Measurements from ENCODE around the gene SLX9. TPM values are rescaled to one million over a fixed set of nuclear protein-coding genes. Genes with fewer than 3 reads are reported as not detected.

The SLX9 gene
- total RNA-seq, 2 experiments from 2014 or later = 42.4 to 47.0 TPM

DNA sequence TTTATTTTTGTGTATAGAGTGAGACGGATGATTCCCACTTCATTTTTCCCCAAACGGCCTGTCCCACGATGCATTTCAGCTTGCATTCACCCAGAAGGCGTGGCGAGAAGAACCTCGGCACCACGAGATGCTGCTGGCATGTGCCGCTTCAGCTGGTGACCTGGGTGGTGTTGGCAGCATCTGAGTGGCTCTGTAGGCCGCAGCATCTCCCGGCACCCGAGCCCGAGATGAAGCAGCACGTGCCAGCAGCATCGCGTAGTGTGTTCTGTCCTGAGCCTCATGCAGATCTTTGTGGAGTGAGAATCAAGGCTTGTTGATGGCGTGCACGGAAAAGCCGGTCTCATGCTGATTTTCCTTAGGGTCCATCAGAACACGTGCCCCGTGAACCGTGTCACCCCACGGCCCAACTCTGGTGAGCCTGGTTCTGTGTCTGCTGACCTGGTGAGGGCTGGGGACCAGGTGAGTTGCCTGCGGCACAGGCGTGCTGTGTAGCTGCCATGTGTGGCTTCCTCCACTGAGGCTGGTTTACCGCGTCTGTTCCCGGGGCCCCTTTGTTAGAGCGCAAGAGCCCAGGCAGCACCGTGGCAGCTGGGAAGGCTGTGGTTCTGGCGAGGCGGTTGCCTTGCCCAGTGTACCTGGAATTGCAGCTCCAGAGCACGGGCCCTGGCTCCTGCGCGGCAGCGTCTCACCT is 16.7 kb downstream of the SLX9 start:
- POLR2A ChIA-PET = interaction anchor here (0.6 kb wide), 1 partner anchor 16 kb away, joined by 3 read pairs; no protein-coding TSS in a partner anchor
- H3K36me3 Mint-ChIP-seq (ENCODE audit: low read depth) = peaks cover 29% of the 10 kb centered on the region

DNA sequence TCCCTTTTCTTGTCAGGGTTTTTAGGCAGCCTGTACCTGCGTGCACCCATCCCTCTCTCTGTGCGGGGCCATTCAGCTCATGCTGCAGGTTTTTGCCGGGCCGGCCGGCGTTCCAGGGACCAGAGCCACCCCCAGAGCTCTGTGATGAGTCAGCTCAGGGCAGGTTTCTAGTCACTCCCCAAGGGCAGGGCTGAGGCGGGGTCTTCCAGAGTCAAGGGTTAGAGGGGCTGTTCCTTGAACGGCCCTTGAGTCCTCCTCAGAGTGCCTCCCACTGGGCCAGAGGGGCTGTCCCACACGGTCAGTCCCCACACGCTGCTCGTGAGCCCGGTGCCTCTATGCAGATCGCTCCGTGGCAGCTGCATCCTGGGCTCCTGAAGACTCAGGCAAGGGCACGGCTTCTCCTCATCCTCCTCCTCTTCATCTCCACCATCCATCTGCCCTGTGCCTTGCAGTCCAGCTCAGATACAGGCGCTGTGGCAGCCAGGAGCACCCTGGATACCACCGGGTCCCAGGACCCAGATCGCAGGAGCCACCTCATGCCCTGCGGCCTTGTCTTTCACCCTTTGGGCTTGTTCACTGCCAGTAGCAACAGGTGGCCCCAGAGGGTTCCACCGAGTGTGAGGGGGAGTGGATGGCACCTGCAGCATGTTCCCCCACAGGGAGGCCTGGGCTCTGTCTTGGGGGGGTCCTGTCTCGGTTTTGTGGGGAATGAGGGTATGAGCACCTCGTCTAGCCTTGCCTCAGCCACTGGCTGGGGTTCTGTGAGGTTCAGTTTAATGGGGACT is 17.4 kb downstream of the SLX9 start:
- no peaks in the 10 kb centered on the region for H3K27me3 Mint-ChIP-seq
- H3K36me3 Mint-ChIP-seq (ENCODE audit: low read depth) = peaks cover 33% of the 10 kb centered on the region
- no peaks in the 10 kb centered on the region for H3K4me1 Mint-ChIP-seq
- no peak overlapping the region for H3K27ac Mint-ChIP-seq
- H3K4me3 Mint-ChIP-seq = no peak overlapping the region
- no peaks in the 10 kb centered on the region for H3K9me3 Mint-ChIP-seq
- POLR2A ChIA-PET = no interaction called here
- CTCF ChIA-PET = interaction anchor here (1.2 to 2.7 kb wide), 4 partner anchors 7 to 181 kb away, joined by 3 to 11 read pairs (median 4); no protein-coding TSS in a partner anchor
- no peak for DNase-seq

More for the DNA sequence above, 16.7 kb downstream of the SLX9 start:
- Mint-ChIP-seq H3K4me3 (no peak overlapping the region), H3K27me3 (no peaks in the 10 kb centered on the region), H3K9me3 (no peaks in the 10 kb centered on the region), H3K27ac (no peak overlapping the region), H3K4me1 (no peaks in the 10 kb centered on the region)
- CTCF ChIA-PET = interaction anchor here (2.7 kb wide), 1 partner anchor 172 kb away, joined by 11 read pairs; no protein-coding TSS in a partner anchor
- DNase-seq = no peak

DNA sequence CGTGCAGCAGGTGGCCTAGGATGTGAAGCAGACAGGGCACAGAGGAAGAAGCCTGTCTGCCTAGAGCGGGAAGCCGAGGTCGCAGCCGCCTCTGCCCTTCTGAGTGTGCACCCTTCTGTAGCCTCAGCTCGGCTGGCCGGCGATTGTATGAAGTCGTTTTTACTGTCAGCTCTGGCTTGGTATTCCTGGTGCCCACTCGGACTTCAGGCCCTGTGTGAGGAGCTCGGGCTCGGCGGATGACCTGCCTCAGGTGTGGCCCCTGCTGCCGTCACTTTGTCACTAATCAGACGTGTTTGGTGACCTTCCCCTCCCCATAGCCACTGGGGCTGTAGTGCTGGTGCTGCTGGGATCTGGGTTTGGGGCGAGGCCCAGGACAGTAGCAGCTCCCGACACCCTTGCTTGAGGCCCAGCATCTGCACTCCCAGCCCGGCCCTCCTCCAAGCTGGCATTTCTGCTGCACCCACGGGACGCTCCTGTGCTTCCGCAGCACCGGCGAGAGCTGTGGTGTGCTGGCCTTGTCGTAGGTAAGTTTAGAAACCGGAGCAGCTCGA is 18.1 kb downstream of the SLX9 start:
- ChIA-PET CTCF (interaction anchor here (1.2 to 1.6 kb wide), 4 partner anchors 8 to 180 kb away, joined by 3 to 4 read pairs (median 4); no protein-coding TSS in a partner anchor), POLR2A (no interaction called here)
- no peaks in the 10 kb centered on the region for H3K9me3 Mint-ChIP-seq
- no peak overlapping the region for H3K4me3 Mint-ChIP-seq
- no peaks in the 10 kb centered on the region for H3K4me1 Mint-ChIP-seq
- peaks cover 40% of the 10 kb centered on the region for H3K36me3 Mint-ChIP-seq (ENCODE audit: low read depth)
- H3K27ac Mint-ChIP-seq = no peak overlapping the region
- DNase-seq = no peak
- no peaks in the 10 kb centered on the region for H3K27me3 Mint-ChIP-seq

DNA sequence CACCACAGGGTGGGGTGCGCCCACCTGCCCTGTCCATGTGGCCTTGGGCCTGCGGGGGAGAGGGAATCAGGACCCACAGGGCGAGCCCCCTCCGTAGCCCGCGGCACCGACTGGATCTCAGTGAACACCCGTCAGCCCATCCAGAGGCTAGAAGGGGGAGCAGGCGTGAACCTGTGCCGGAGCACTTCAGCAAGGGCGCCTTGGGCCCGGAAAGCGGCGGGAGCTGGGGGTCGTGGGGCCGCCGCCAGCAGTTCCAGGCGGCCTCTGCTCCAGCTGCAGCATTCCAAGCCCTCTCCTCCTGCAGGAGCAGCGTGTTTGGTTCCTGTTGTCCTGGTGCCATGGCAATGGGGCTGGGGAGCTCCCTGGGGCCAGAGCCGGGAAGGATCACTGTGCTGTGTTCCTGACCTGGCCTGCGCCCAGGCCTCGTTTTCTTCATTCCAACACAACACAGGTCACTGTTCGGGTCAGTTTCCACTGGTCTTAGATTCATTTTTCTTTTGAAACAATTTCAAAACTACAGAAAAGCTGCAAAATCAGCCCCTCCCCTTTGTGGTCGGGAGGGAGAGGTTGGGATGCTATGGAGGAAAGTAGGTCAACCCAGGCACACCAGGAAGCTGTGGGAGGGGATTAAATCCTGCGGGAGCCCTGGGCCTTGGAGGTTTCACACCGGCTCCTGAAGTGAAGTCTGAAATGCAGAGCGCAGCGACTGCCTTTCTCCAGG is 18.8 kb downstream of the SLX9 start:
- Mint-ChIP-seq H3K27ac (peak overlapping the region; percentile 44), H3K4me1 (peaks cover 3% of the 10 kb centered on the region), H3K9me3 (no peaks in the 10 kb centered on the region), H3K36me3 (ENCODE audit: low read depth) (peaks cover 44% of the 10 kb centered on the region), H3K27me3 (no peaks in the 10 kb centered on the region), H3K4me3 (no peak overlapping the region)
- no peak for DNase-seq
- ChIA-PET POLR2A (no interaction called here), CTCF (interaction anchor here (1.2 to 1.6 kb wide), 4 partner anchors 9 to 179 kb away, joined by 3 to 4 read pairs (median 4); no protein-coding TSS in a partner anchor)

DNA sequence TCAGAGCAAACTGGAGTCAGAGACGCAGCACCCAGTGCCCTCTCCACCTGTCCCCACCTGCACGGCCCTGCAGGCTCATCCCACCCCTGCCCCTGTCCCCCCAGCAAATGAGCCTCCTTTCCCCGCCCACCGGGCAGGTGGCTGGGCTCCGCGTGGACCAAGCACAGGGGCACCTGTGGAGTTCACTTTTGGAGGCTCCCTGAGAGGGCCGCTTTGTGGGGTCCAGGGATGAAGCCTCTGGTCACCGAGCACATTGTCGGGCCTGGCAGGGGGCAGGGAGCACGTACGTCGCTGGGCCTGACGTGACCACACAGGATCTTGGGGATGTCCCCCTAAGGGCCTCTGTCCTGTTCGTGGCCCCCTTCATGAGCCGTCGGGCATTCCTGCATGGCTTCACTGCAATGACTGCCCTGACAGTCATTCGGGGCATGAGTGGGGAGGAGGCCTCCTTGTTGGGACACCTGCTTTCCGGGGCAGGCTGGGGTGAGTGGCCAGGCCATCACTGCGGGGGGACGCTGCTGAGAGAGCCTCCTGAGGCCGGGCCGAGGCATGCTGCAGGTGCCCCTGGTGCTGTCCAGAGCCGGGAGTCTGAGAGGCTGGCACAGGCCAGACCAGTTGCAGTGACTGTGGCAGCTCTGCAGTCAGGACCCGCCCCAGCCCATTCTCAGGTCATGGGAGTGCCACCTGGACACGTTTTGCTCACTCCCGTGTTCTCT is 19.7 kb downstream of the SLX9 start:
- peaks cover 50% of the 10 kb centered on the region for H3K36me3 Mint-ChIP-seq (ENCODE audit: low read depth)
- DNase-seq = no peak
- no peak overlapping the region for H3K27ac Mint-ChIP-seq
- ChIA-PET CTCF (interaction anchor here (1.3 kb wide), 1 partner anchor 177 kb away, joined by 3 read pairs; no protein-coding TSS in a partner anchor), POLR2A (no interaction called here)
- no peaks in the 10 kb centered on the region for H3K9me3 Mint-ChIP-seq
- H3K27me3 Mint-ChIP-seq = no peaks in the 10 kb centered on the region
- H3K4me3 Mint-ChIP-seq = no peak overlapping the region
- H3K4me1 Mint-ChIP-seq = peaks cover 9% of the 10 kb centered on the region

DNA sequence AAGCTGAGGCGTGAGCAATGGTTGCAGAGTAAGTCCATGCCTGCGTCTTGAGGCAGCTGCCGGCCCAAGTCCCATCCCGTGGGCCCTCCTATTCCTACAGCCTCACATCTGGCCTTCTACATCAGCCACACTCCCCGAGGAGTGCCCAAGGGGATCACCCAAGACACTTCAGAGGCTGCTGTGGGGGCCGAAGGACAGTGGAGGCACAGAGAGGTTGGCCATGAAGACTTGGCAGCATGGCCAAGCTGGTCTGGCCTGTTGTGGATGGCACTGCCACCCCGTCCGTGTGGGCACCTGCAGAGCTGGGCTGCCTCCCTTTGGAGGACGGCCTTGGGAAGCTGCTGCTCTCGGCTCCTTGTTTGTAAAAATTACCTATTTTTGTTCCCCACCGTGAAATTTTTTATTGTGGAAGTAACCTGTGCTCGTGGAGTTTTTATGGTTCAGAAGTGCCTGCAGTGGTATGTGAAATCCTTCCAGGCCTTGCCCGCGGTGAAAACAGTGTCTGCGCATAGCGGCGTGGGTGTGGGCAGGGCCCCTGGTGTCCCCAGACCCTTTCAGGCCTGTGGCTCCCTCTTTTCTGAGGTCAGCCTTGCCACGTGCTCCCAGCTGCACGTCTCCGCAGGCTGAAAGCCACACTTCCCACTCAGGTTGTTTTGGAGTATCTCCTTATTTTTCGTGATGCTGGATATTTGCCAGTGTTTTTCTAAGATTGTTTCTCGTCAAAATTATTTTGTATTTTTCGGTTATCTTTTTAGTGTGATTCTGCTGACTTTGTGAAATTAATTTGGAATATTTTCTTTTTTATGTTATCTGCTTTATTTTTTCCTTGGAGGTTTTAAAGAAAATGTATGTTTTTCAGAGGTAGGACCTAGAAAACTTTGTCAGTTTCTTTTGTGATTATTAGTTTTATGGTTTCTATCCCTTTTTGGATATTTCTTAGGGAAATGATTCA is 20.6 kb downstream of the SLX9 start:
- Mint-ChIP-seq H3K4me3 (no peak overlapping the region), H3K27me3 (no peaks in the 10 kb centered on the region)
- CTCF ChIA-PET = interaction anchor here (0.9 kb wide), 1 partner anchor 10 kb away, joined by 3 read pairs; no protein-coding TSS in a partner anchor

DNA sequence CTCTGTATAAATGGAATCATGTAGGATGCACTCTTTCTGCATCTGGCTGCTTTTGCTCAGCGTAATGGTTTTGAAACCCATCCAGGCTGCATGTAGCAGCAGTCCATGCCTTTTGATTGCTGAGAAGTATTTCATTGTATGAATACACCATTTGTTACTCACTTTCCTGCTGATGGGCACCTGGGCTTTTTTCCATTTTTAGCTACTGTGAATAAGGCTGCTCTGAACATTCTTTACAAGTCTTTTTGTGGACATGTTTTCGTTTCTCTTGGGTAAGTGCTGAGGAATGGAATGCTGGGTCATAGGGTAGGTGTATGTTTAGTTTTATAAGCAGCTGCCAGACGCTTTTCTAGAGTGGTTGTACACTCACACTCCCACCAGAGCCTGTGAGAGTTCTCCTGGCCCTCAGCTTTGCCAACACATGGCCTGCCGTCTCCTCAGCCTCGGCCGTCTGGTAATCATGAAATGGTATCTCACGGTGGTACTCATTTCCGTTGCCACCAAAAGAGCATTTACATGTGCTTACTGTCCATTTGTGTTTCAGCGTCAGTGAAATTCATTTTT is 22.7 kb downstream of the SLX9 start:
- no peaks in the 10 kb centered on the region for H3K27me3 Mint-ChIP-seq
- peaks cover 52% of the 10 kb centered on the region for H3K36me3 Mint-ChIP-seq (ENCODE audit: low read depth)
- no peak for DNase-seq
- ChIA-PET CTCF (interaction anchor here (2.1 to 3.3 kb wide), 3 partner anchors 13 to 175 kb away, joined by 12 to 22 read pairs (median 19); no protein-coding TSS in a partner anchor), POLR2A (no interaction called here)
- no peak overlapping the region for H3K4me3 Mint-ChIP-seq
- no peak overlapping the region for H3K27ac Mint-ChIP-seq
- no peaks in the 10 kb centered on the region for H3K9me3 Mint-ChIP-seq
- peaks cover 29% of the 10 kb centered on the region for H3K4me1 Mint-ChIP-seq

More for the DNA sequence above, 20.6 kb downstream of the SLX9 start:
- DNase-seq = no peak
- no peaks in the 10 kb centered on the region for H3K9me3 Mint-ChIP-seq
- H3K27ac Mint-ChIP-seq = no peak overlapping the region
- POLR2A ChIA-PET = no interaction called here
- H3K36me3 Mint-ChIP-seq (ENCODE audit: low read depth) = peaks cover 59% of the 10 kb centered on the region
- peaks cover 18% of the 10 kb centered on the region for H3K4me1 Mint-ChIP-seq

DNA sequence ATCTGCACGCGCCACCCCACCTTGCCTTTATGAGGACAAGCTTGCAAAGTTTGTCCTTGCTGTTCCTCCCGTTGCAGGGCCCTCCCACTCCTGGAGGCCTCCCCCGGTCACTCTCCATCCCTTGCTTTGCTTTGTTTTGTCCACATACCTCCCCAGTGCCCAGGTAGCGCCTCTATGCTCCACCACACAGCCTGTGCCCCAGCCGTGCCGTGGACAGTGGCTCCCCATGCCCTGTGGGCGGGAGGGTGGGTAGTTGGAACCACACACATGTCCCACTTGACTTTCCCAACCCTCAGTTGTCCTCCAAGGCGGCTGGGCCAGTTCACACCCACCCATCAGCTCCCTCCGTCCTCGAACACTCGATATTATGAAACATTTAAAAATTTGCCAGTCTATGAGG is 24.6 kb downstream of the SLX9 start:
- no peak overlapping the region for H3K27ac Mint-ChIP-seq
- DNase-seq = no peak
- POLR2A ChIA-PET = interaction anchor here (1.2 kb wide), 1 partner anchor 188 kb away, joined by 3 read pairs; no protein-coding TSS in a partner anchor
- H3K9me3 Mint-ChIP-seq = no peaks in the 10 kb centered on the region
- H3K27me3 Mint-ChIP-seq = no peaks in the 10 kb centered on the region
- peaks cover 39% of the 10 kb centered on the region for H3K4me1 Mint-ChIP-seq
- peaks cover 48% of the 10 kb centered on the region for H3K36me3 Mint-ChIP-seq (ENCODE audit: low read depth)
- no peak overlapping the region for H3K4me3 Mint-ChIP-seq
- CTCF ChIA-PET = interaction anchor here (0.9 to 3.3 kb wide), 7 partner anchors 15 to 174 kb away, joined by 4 to 22 read pairs (median 11); no protein-coding TSS in a partner anchor

DNA sequence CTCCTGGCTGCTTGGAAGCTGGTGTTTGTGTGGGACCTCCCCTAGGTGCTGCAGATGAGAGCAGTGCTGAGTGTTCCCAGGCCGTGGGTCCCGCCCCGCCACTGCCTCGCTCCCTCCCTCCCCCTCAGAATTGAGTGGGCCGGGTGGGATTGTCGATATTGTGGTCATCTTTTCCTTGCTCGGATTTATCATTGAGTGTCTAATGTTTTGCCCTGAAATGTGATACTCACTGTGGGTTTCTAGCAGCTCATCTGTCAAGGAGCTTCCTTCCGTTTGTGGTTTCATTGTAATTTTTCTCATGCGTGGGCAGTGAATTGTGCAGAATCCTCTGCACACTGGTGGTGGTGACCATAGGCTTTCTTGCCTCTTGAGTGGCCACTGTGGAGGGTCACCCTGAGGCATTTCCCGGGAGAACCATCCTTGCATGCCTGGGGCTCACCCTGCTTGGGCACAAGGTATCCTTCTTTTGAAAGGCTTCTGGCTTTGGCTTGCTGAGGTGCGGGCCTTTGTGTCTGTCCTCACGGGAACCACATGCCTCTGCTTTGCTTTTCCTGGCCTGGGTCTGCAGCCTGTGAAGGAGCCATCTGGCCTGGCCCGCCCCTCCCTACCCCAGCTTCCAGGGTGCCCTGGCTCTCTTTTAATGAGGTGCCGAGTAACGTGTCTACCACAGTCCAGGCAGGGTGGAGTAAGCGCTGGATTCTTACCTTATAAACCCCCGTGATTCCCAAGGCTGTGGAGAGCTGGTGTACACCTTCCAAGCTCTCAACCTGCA is 25.6 kb downstream of the SLX9 start:
- DNase-seq = peak; percentile 22
- H3K4me3 Mint-ChIP-seq = no peak overlapping the region
- CTCF ChIA-PET = interaction anchor here (0.9 to 1.7 kb wide), 6 partner anchors 16 to 173 kb away, joined by 3 to 11 read pairs (median 4); no protein-coding TSS in a partner anchor

More for the DNA sequence above, 25.6 kb downstream of the SLX9 start:
- peaks cover 48% of the 10 kb centered on the region for H3K4me1 Mint-ChIP-seq
- no peaks in the 10 kb centered on the region for H3K9me3 Mint-ChIP-seq
- H3K27ac Mint-ChIP-seq = no peak overlapping the region
- H3K27me3 Mint-ChIP-seq = no peaks in the 10 kb centered on the region
- POLR2A ChIA-PET = interaction anchor here (1.0 to 1.2 kb wide), 2 partner anchors 114 to 187 kb away, joined by 3 to 5 read pairs; no protein-coding TSS in a partner anchor
- H3K36me3 Mint-ChIP-seq (ENCODE audit: low read depth) = peaks cover 53% of the 10 kb centered on the region

Data from activated CD4-positive, alpha-beta memory T cell treated with anti-CD3 and anti-CD28 coated beads, Interleukin-2, amount 10 ng/mL, durations not matched to agents 7 days and 5 days (primary cell).